Neural cell (in vitro differentiated cells): ENCODE results near the gene MN1. TPM values are rescaled to one million over a fixed set of nuclear protein-coding genes. Genes with fewer than 3 reads are reported as not detected.

ENCODE experiments used
- H2AFZ ChIP-seq: fragments of 200-600, 300-800 bp; sonication (generic), shearing (Covaris generic); 2 replicates; pipeline ENCODE4 v1.6.0; 2014; ENCODE audit warnings: low read depth, mild to moderate bottlenecking, antibody characterized with exemption, low read length, moderate library complexity
- H3F3A ChIP-seq: fragments of 200-600 bp; shearing (Covaris generic); 2 replicates; pipeline ENCODE4 v1.6.1; 2016; ENCODE audit warnings: mild to moderate bottlenecking, moderate library complexity, mixed read lengths, antibody characterized with exemption, low read length; ENCODE audit not compliant: insufficient read depth, poor library complexity, severe bottlenecking
- H3K27ac ChIP-seq: fragments of 200-600, 300-800 bp; sonication (generic), shearing (Covaris generic); 2 replicates; pipeline ENCODE4 v1.5.1; 2014; ENCODE audit warnings: mild to moderate bottlenecking, low read length, moderate library complexity
- H3K27me3 ChIP-seq: fragments of 300-800, 200-600 bp; sonication (generic), shearing (Covaris generic); 2 replicates; pipeline ENCODE4 v1.6.0; 2014; ENCODE audit warnings: mild to moderate bottlenecking, low read depth, low read length, moderate library complexity; ENCODE audit not compliant: insufficient read depth
- H3K36me3 ChIP-seq: fragments of 300-800, 200-600 bp; sonication (generic), shearing (Covaris generic); 2 replicates; pipeline ENCODE4 v1.5.1; 2014; ENCODE audit warnings: mild to moderate bottlenecking, antibody characterized with exemption, low read length, moderate library complexity; ENCODE audit not compliant: insufficient read depth
- H3K4me2 ChIP-seq: fragments of 300-800, 200-600 bp; sonication (generic), shearing (Covaris generic); 2 replicates; pipeline ENCODE4 v1.6.0; 2014; ENCODE audit warnings: mild to moderate bottlenecking, low read length
- H3K4me3 ChIP-seq: fragments of 300-800, 200-600 bp; sonication (generic), shearing (Covaris generic); 2 replicates; pipeline ENCODE4 v1.5.1; 2014; ENCODE audit warnings: mild to moderate bottlenecking, low read length, moderate library complexity
- H3K79me2 ChIP-seq: fragments of 200-600 bp; shearing (Covaris generic); replicated peaks from 2 replicates; pipeline ENCODE4 v1.6.0; 2014; ENCODE audit warnings: mild to moderate bottlenecking, low read length, moderate library complexity; ENCODE audit not compliant: insufficient read depth
- H3K9ac ChIP-seq: fragments of 300-800, 200-600 bp; sonication (generic), shearing (Covaris generic); 2 replicates; pipeline ENCODE4 v1.6.1; 2016; ENCODE audit warnings: mild to moderate bottlenecking, low read length, mixed read lengths
- H3K9me2 ChIP-seq: fragments of 200-600 bp; shearing (Covaris generic); 2 replicates; pipeline ENCODE4 v1.6.1; 2016; ENCODE audit warnings: mild to moderate bottlenecking, low read length, mixed read lengths; ENCODE audit not compliant: insufficient read depth
- H3K9me3 ChIP-seq: fragments of 200-600, 300-800 bp; sonication (generic), shearing (Covaris generic); 2 replicates; pipeline ENCODE4 v1.6.1; 2016; ENCODE audit warnings: mild to moderate bottlenecking, mixed run types, low read length, moderate library complexity, mixed read lengths
- H4K20me1 ChIP-seq: fragments of 200-600 bp; shearing (Covaris generic); 2 replicates; pipeline ENCODE4 v1.6.1; 2016; ENCODE audit warnings: mild to moderate bottlenecking, mixed run types; ENCODE audit not compliant: insufficient read depth
- EP300 ChIP-seq: fragments of 450-650 bp; conservative IDR thresholded peaks from 2 replicates; pipeline ENCODE4 v1.6.1; 2014; ENCODE audit warnings: antibody characterized with exemption, mild to moderate bottlenecking, moderate library complexity; ENCODE audit not compliant: poor library complexity, severe bottlenecking
- EZH2 ChIP-seq: fragments of 200-600, 300-800 bp; shearing (Covaris generic), sonication (generic); IDR thresholded peaks from 2 replicates; pipeline ENCODE4 v1.6.1; 2014; ENCODE audit warnings: antibody characterized with exemption, low read length, borderline replicate concordance, mild to moderate bottlenecking; ENCODE audit not compliant: insufficient read depth, poor library complexity, severe bottlenecking
- MXI1 ChIP-seq: fragments of 450-650 bp; conservative IDR thresholded peaks from 2 replicates; pipeline ENCODE4 v1.6.1; 2014; ENCODE audit warnings: antibody characterized with exemption, mild to moderate bottlenecking; ENCODE audit not compliant: poor library complexity, severe bottlenecking
- POLR2AphosphoS5 ChIP-seq: IDR thresholded peaks from 2 replicates; pipeline ENCODE4 v1.6.1; 2012
- RAD21 ChIP-seq: fragments of 450-650 bp; conservative IDR thresholded peaks from 2 replicates; pipeline ENCODE4 v1.6.1; 2014; ENCODE audit warnings: antibody characterized with exemption, mild to moderate bottlenecking, moderate library complexity
- SMC3 ChIP-seq: fragments of 450-650 bp; conservative IDR thresholded peaks from 2 replicates; pipeline ENCODE4 v1.6.1; 2014; ENCODE audit warnings: antibody characterized with exemption, mild to moderate bottlenecking, moderate library complexity; ENCODE audit not compliant: poor library complexity
- TAF1 ChIP-seq: IDR thresholded peaks from 2 replicates; pipeline ENCODE4 v1.6.1; 2012; ENCODE audit warnings: low read depth
- polyA plus RNA-seq: library from polyadenylated mRNA; depleted of rRNA; stranded (reverse); fragments of >200 nt; gene quantifications from 2 replicates; pipeline ENCODE4 v1.2.3, GENCODE V29; 2014
- TF ChIP-seq, protein P1 (sequence below): fragments of 450-650 bp; IDR thresholded peaks from 2 replicates; pipeline ENCODE4 v1.5.1; 2014; ENCODE audit warnings: antibody characterized with exemption, mild to moderate bottlenecking, moderate library complexity; ENCODE audit not compliant: poor library complexity, severe bottlenecking
- TF ChIP-seq, protein P2 (sequence below): IDR thresholded peaks from 2 replicates; pipeline ENCODE4 v1.6.1; 2012; ENCODE audit warnings: borderline replicate concordance

MN1 gene
- polyA plus RNA-seq, 1 donor from 2014 or later = 7.3 TPM

DNA sequence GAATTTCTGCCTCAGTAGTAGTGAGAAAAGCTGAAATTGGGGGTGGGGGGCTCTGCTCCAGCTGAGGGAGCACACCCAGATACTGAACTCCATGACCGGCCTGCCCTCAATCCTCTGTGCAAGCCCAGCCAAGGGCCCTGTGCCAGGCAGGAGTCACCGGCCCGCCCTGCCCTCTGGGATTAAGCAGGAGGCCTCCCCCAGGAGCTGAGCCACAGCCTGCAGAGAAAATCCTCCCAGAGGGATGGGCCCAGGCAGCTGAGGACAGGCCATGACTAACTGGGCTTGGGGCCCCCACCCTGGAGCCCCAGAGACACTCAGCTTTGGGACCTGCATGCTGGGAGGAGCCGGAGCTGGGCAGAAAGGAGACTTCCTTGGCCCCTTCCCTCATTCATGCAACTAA lies 48.8 kb downstream of the MN1 start:
- Histone ChIP-seq H3F3A (no peaks in the 10 kb centered on the region), H3K36me3 (no peaks in the 10 kb centered on the region), H4K20me1 (no peaks in the 10 kb centered on the region)

DNA sequence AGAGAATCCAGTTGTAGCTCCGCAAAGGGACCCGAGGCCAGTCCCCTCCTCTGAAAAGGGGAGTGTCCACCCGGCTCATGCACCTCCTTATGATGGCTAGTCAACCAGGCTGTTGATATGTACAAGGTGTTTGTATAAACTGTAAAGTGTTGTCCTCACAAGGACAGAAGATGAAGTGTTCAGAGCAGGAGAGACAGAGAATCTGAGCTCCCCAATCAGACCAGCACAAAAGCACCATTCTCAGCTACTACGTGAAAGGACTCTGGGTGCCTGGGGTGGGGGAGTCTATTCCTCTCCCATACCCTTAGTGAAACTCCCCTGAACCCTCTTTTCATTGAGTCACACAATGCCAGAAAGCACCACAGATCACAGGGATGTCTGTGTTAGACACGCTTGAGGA lies 49.4 kb downstream of the MN1 start:
- Histone ChIP-seq H4K20me1 (no peaks in the 10 kb centered on the region), H3K27me3 (no peaks in the 10 kb centered on the region), H3K9ac (no peak overlapping the region), H3K9me3 (no peaks in the 10 kb centered on the region), H3K36me3 (no peaks in the 10 kb centered on the region), H3F3A (no peaks in the 10 kb centered on the region), H3K79me2 (peaks cover 4% of the 10 kb centered on the region), H3K4me2 (no peak overlapping the region), H3K4me3 (no peak overlapping the region), H3K9me2 (no peaks in the 10 kb centered on the region), H3K27ac (no peak overlapping the region), H2AFZ (no peak overlapping the region)
- TF ChIP-seq, protein P1, sequence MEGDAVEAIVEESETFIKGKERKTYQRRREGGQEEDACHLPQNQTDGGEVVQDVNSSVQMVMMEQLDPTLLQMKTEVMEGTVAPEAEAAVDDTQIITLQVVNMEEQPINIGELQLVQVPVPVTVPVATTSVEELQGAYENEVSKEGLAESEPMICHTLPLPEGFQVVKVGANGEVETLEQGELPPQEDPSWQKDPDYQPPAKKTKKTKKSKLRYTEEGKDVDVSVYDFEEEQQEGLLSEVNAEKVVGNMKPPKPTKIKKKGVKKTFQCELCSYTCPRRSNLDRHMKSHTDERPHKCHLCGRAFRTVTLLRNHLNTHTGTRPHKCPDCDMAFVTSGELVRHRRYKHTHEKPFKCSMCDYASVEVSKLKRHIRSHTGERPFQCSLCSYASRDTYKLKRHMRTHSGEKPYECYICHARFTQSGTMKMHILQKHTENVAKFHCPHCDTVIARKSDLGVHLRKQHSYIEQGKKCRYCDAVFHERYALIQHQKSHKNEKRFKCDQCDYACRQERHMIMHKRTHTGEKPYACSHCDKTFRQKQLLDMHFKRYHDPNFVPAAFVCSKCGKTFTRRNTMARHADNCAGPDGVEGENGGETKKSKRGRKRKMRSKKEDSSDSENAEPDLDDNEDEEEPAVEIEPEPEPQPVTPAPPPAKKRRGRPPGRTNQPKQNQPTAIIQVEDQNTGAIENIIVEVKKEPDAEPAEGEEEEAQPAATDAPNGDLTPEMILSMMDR = no peak
- TF ChIP-seq MXI1 = no peak
- no peak for TF ChIP-seq RAD21

More for the DNA sequence above, 48.8 kb downstream of the MN1 start:
- Histone ChIP-seq H3K27ac (no peak overlapping the region), H3K4me3 (no peak overlapping the region), H3K27me3 (no peaks in the 10 kb centered on the region), H3K79me2 (peaks cover 4% of the 10 kb centered on the region), H2AFZ (no peak overlapping the region), H3K9me3 (no peaks in the 10 kb centered on the region), H3K4me2 (no peak overlapping the region), H3K9ac (no peak overlapping the region), H3K9me2 (no peaks in the 10 kb centered on the region)
- TF ChIP-seq SMC3 = no peak
- no peak for TF ChIP-seq TAF1
- TF ChIP-seq, protein P2, sequence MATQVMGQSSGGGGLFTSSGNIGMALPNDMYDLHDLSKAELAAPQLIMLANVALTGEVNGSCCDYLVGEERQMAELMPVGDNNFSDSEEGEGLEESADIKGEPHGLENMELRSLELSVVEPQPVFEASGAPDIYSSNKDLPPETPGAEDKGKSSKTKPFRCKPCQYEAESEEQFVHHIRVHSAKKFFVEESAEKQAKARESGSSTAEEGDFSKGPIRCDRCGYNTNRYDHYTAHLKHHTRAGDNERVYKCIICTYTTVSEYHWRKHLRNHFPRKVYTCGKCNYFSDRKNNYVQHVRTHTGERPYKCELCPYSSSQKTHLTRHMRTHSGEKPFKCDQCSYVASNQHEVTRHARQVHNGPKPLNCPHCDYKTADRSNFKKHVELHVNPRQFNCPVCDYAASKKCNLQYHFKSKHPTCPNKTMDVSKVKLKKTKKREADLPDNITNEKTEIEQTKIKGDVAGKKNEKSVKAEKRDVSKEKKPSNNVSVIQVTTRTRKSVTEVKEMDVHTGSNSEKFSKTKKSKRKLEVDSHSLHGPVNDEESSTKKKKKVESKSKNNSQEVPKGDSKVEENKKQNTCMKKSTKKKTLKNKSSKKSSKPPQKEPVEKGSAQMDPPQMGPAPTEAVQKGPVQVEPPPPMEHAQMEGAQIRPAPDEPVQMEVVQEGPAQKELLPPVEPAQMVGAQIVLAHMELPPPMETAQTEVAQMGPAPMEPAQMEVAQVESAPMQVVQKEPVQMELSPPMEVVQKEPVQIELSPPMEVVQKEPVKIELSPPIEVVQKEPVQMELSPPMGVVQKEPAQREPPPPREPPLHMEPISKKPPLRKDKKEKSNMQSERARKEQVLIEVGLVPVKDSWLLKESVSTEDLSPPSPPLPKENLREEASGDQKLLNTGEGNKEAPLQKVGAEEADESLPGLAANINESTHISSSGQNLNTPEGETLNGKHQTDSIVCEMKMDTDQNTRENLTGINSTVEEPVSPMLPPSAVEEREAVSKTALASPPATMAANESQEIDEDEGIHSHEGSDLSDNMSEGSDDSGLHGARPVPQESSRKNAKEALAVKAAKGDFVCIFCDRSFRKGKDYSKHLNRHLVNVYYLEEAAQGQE = no peak
- no peak for TF ChIP-seq RAD21
- no peak for TF ChIP-seq EZH2
- no peak for TF ChIP-seq MXI1
- no peak for TF ChIP-seq EP300
- TF ChIP-seq, protein P1 = no peak
- TF ChIP-seq POLR2AphosphoS5 = no peak
